ENCODE results near the gene SLC39A5.

DNA sequence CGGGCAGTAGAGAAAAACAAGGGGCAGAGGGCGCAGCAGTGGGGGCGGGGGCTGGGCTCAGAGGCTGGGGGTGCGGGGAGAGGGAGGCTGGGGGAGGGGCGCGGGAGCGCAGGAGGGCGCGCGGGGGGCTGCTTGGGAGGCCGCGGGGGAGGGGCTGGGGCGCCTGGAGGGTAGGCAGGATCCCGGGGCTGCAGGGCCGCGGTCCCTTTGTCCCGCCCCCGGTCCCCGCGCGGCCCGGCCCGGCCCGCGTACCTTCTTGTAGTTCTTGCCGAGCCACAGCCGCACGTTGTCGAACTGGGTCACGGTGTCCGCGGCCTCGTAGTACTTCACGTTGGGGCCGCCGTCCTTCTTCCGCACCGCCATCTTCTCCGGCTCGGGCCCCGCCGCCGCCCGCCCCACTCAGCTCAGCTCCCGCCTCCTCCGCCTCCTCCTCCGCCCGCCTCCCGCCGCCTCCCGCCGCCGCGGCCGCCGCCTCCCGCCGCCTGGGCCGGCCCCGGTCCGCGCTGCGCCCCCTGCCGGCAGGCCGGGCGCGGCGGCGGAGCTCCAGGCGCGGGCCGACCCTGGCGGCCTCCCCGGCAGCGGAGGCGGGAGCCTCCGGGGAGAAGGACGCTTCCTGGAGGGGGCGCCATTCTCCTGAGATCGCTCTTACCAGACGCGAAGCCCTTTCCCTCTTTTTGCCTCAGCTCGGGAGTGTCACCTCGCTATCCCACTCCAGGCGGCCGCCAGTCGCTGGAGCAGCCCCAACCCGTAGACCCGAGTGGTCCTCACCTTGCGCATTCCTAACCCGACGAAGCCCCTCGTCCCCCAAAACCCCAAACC lies 40.5 kb upstream of the SLC39A5 start, which contains the start of gene SMARCC2:
- TF ChIP-seq, protein P1, sequence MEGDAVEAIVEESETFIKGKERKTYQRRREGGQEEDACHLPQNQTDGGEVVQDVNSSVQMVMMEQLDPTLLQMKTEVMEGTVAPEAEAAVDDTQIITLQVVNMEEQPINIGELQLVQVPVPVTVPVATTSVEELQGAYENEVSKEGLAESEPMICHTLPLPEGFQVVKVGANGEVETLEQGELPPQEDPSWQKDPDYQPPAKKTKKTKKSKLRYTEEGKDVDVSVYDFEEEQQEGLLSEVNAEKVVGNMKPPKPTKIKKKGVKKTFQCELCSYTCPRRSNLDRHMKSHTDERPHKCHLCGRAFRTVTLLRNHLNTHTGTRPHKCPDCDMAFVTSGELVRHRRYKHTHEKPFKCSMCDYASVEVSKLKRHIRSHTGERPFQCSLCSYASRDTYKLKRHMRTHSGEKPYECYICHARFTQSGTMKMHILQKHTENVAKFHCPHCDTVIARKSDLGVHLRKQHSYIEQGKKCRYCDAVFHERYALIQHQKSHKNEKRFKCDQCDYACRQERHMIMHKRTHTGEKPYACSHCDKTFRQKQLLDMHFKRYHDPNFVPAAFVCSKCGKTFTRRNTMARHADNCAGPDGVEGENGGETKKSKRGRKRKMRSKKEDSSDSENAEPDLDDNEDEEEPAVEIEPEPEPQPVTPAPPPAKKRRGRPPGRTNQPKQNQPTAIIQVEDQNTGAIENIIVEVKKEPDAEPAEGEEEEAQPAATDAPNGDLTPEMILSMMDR (IDR thresholded peaks at IDR 0.05; ENCODE audit: low read depth, low read length, missing input control) = peak; percentile 87
- TF ChIP-seq GABPA (IDR thresholded peaks at IDR 0.05 in 1 of 2, conservative IDR thresholded peaks at IDR 0.05 in 1 of 2) (no peak), SP1 (IDR thresholded peaks at IDR 0.05) (no peak), YY1 (IDR thresholded peaks at IDR 0.05) (peak; percentile 50), TAF1 (conservative IDR thresholded peaks at IDR 0.05) (no peak), HNF4A (conservative IDR thresholded peaks at IDR 0.05) (no peak), RXRA (IDR thresholded peaks at IDR 0.05) (no peak), RAD21 (IDR thresholded peaks at IDR 0.05) (peak; percentile 45 to 55)
- TF ChIP-seq, protein P2, sequence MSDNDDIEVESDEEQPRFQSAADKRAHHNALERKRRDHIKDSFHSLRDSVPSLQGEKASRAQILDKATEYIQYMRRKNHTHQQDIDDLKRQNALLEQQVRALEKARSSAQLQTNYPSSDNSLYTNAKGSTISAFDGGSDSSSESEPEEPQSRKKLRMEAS (IDR thresholded peaks at IDR 0.05) = no peak
- TF ChIP-seq, protein P3, sequence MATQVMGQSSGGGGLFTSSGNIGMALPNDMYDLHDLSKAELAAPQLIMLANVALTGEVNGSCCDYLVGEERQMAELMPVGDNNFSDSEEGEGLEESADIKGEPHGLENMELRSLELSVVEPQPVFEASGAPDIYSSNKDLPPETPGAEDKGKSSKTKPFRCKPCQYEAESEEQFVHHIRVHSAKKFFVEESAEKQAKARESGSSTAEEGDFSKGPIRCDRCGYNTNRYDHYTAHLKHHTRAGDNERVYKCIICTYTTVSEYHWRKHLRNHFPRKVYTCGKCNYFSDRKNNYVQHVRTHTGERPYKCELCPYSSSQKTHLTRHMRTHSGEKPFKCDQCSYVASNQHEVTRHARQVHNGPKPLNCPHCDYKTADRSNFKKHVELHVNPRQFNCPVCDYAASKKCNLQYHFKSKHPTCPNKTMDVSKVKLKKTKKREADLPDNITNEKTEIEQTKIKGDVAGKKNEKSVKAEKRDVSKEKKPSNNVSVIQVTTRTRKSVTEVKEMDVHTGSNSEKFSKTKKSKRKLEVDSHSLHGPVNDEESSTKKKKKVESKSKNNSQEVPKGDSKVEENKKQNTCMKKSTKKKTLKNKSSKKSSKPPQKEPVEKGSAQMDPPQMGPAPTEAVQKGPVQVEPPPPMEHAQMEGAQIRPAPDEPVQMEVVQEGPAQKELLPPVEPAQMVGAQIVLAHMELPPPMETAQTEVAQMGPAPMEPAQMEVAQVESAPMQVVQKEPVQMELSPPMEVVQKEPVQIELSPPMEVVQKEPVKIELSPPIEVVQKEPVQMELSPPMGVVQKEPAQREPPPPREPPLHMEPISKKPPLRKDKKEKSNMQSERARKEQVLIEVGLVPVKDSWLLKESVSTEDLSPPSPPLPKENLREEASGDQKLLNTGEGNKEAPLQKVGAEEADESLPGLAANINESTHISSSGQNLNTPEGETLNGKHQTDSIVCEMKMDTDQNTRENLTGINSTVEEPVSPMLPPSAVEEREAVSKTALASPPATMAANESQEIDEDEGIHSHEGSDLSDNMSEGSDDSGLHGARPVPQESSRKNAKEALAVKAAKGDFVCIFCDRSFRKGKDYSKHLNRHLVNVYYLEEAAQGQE (IDR thresholded peaks at IDR 0.05) = no peak
- TF ChIP-seq, protein P4, sequence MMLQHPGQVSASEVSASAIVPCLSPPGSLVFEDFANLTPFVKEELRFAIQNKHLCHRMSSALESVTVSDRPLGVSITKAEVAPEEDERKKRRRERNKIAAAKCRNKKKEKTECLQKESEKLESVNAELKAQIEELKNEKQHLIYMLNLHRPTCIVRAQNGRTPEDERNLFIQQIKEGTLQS (IDR thresholded peaks at IDR 0.05) = no peak

All from liver (tissue), 3 donors.